COLO829 (cell line): Measurements from ENCODE around the gene PPIH.
"Not testable (repeated sequence)": the region's sequence is repeated elsewhere in the genome, so short reads cannot be mapped to it uniquely, and the experiment has no call there.

ENCODE experiments used
- DNase-seq: peaks from one replicate; pipeline ENCODE4 v3.0.0; 2012; ENCODE audit warnings: low spot score

PPIH gene

GRCh38 chr1:42657981-42658876, at the start of gene PPIH:
TSS of gene PPIH (plus strand) at chr1:42658423. CDS start at chr1:42658447, 24 bp downstream.
- DNase-seq = peak; percentile 84

GRCh38 chr1:42613803-42614131, 44.5 kb upstream of the PPIH start:
- no peak for DNase-seq

- no peak for DNase-seq
These were observed 39.4 kb upstream of the PPIH start for GRCh38 chr1:42618866-42619265.

- no peak for DNase-seq
These were observed 37.9 kb upstream of the PPIH start for GRCh38 chr1:42620307-42620706.

GRCh38 chr1:42621180-42621579, 37.0 kb upstream of the PPIH start:
- not testable (repeated sequence) for DNase-seq

GRCh38 chr1:42627205-42627604, 31.0 kb upstream of the PPIH start:
- DNase-seq = not testable (repeated sequence)

GRCh38 chr1:42639116-42639515, 19.1 kb upstream of the PPIH start:
- DNase-seq = no peak

GRCh38 chr1:42646056-42646455, 12.2 kb upstream of the PPIH start:
- no peak for DNase-seq

GRCh38 chr1:42657201-42657600, 1.0 kb upstream of the PPIH start:
- no peak for DNase-seq

GRCh38 chr1:42658877-42659337, 684 bp downstream of the PPIH start:
- DNase-seq = no peak

GRCh38 chr1:42660907-42661500, 2.8 kb downstream of the PPIH start:
- DNase-seq = no peak

GRCh38 chr1:42669936-42670335, 11.7 kb downstream of the PPIH start:
- DNase-seq = no peak

GRCh38 chr1:42670425-42670824, 12.2 kb downstream of the PPIH start:
- no peak for DNase-seq

GRCh38 chr1:42674214-42674613, 16.0 kb downstream of the PPIH start:
- DNase-seq = no peak

- DNase-seq = no peak
These were observed 16.5 kb downstream of the PPIH start for GRCh38 chr1:42674682-42675081.

- DNase-seq = no peak
These were observed 17.2 kb downstream of the PPIH start for GRCh38 chr1:42675467-42675866.

GRCh38 chr1:42676534-42677087, 18.4 kb downstream of the PPIH start:
- DNase-seq = no peak

- no peak for DNase-seq
These were observed 21.3 kb downstream of the PPIH start for GRCh38 chr1:42679364-42679983.

GRCh38 chr1:42680055-42680454, 21.8 kb downstream of the PPIH start:
- no peak for DNase-seq

GRCh38 chr1:42680921-42681683, 22.9 kb downstream of the PPIH start:
- DNase-seq = no peak

GRCh38 chr1:42681741-42682483, 23.7 kb downstream of the PPIH start, which contains the start of gene YBX1:
TSS of gene YBX1 (plus strand) at chr1:42682418. CDS start at chr1:42682566, 148 bp downstream.
- DNase-seq = peak; percentile 95
